ENCODE data around the gene D2HGDH.

The D2HGDH gene

DNA sequence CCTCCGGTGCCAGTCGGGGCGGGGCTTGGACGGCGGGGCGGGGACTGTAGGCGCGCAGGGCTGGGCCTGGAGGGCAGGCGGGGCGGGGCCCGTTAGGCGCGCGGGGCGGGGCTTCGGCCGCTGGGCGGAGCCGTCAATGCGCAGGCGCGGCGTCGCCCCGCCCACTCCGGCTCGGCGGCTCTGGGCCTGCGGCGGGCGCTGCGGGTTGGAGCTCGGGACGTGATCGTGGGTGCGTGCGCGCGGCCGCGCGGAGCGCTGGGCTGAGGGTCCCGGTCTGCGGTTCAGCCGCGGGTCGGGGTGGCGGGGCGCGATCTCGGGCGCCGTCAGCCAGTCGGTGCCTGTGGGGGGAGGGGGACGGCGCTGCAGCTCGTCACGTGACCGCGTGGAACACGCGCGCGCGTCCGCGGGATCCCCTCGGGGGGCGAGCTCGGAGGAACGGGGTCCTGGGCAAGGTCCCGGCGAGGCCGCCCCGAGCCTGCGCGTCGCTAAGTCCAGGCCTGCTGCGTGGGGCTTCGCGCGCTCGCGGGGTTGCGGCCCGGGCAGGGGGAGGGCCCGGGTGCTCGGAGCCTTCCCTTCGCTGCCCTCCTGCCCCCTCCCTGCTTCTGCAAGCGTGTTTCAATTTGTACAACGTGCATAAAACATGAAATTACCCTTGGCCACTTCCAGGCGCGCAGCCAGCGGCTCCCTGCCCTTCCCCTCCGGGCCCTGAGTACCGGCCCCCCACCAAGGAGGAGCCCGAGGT is at the start of gene D2HGDH:
Gene D2HGDH, plus strand, starts transcription at position 164 of the 742 bp plus-strand sequence. CDS start 595 bp downstream, outside the sequence.
- peak; percentile 90 for DNase-seq (ENCODE audit: low spot score)

DNA sequence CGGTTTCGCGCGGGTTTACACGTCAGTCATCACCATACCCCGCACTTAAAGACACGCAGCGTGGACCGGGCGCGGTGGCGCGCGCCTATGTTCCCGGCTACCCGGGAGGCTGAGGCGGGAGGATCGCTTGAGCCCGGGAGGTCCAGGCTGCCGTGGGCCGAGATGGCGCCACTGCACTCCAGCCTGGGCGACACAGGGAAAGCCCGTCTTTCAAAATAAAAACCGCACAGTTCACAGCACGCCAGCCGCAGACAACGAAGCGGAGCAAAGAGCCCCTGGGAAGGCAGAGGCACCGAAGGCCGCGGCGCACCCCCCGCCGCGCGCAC is 48.1 kb upstream of the D2HGDH start:
- no peak for DNase-seq (ENCODE audit: low spot score)

- peak; percentile 98 for DNase-seq (ENCODE audit: low spot score)
Observed at GRCh38 chr2:241686650-241687425, 47.6 kb upstream of the D2HGDH start, which contains the start of gene DTYMK. Gene DTYMK (minus strand): TSS chr2:241686815. CDS start chr2:241686783, 32 bp downstream.

- DNase-seq (ENCODE audit: low spot score), result no peak
Observed at GRCh38 chr2:241689306-241689705, 45.1 kb upstream of the D2HGDH start.

DNA sequence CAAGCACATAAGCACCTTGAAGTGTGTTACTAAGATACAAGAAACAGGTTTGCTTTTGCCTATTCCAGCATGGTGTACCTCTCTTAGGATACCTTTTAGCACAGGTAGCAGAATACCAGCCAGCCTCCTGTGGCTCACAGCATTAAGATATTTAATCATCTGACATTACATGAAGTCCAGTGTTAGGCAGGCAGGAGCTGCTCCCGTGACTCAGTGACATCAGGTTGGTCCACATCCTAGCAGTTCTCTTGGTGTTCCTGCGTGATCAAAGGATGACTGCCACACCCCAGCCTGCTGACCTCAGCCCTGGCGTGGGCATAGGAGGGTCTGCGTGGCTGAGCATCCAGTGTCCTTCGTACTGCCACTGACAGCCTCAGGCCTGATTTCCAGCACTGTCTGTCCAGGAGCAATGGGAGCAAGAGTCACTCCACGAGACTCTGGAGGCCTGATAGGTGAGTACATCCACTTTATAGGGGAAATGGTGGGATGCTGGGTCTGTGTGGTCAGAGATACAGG is 44.2 kb upstream of the D2HGDH start:
- DNase-seq (ENCODE audit: low spot score), result no peak

DNA sequence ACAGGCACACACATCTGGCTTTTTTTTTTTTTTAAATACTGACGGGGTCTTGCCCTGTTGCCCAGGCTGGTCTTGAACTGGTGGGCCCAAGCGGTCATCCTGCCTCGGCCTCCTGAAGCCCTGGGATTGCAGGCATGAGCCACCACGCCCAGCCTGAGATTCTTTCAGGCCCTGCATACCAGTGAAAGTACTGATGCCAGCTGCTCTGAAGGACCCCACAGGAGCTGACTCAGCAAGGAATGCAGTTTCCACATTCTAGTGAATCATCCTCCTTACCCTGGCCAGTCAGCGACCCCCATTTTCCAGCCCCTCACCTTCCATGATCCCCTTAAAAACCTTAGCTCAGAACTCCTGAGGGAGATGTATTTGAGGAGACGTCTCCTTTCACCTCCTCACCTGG is 42.0 kb upstream of the D2HGDH start:
- DNase-seq (ENCODE audit: low spot score), result no peak

- DNase-seq (ENCODE audit: low spot score), result no peak
Observed at GRCh38 chr2:241695651-241696050, 38.8 kb upstream of the D2HGDH start.

- DNase-seq (ENCODE audit: low spot score), result no peak
Observed at GRCh38 chr2:241701149-241701398, 33.4 kb upstream of the D2HGDH start.

GRCh38 chr2:241701399-241702154 is 32.9 kb upstream of the D2HGDH start, which contains the start of gene ING5:
Gene ING5 (plus strand): TSS chr2:241702039. CDS start chr2:241702066, 27 bp downstream.
- DNase-seq (ENCODE audit: low spot score), result peak; percentile 94

DNA sequence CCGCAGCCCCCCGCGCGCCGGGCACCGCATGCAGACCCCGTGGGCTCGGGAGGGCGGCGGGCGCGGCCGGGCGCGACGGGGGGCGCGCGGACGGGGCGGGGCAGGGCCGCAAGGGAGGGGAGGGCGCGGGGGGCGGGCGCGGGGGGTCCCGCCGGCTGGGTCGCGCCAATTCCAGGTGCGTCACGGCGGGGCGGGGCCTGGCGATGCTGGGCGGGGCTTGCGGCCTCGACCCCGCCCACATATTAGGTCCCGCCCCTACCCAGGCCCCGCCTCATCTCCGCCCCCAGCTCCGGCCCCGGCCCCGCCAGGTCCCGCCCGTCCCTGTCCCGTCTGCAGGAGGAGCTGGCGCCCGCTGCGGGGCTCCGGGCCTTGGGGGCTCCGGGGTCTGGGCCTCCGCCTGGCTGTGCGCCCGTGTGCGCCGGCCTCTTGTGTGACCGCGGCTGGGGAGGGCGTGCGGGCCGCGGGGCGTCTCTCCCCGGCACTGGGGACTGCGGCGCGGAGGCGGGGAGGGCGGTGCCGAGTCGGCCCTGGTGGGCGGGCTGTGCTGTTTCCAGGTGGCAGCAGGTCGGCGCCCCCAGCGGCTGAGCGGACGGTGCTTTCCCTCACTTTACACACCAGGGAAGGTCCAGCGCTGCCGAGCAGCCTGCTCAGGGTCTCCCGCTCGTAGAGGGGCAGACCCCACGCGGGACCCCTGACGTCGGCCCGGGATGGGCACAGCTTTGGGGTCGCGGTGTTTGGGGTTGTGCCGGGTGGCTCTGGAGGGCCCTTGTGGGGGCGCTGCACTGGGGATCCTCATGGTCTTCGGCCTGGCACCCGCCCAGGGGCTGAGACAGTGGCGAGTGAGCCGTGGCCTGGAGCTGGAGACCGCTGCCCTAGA is 32.0 kb upstream of the D2HGDH start:
- peak; percentile 88 for DNase-seq (ENCODE audit: low spot score)

GRCh38 chr2:241703032-241703604 is 31.3 kb upstream of the D2HGDH start:
- no peak for DNase-seq (ENCODE audit: low spot score)

GRCh38 chr2:241706537-241706936 is 27.9 kb upstream of the D2HGDH start:
- DNase-seq (ENCODE audit: low spot score), result no peak

DNA sequence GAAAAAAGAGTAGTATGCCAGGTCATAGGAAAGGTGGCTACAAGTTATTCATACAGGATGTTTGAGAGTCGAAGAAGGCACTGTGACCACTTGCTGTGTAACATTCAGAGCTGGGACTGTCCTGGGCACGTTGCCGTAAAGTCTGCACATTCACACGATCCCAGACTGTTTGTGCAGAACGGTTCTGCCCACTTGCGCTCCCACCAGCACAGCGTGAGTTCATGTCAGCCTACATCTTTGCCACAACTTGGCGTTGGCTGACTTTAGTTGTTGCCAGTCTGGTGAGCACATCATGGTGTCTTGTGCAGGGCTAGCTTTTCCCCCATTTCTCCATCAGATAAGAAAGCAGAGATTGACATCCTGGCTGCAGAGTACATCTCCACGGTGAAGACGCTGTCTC is 25.6 kb upstream of the D2HGDH start:
- no peak for DNase-seq (ENCODE audit: low spot score)

DNA sequence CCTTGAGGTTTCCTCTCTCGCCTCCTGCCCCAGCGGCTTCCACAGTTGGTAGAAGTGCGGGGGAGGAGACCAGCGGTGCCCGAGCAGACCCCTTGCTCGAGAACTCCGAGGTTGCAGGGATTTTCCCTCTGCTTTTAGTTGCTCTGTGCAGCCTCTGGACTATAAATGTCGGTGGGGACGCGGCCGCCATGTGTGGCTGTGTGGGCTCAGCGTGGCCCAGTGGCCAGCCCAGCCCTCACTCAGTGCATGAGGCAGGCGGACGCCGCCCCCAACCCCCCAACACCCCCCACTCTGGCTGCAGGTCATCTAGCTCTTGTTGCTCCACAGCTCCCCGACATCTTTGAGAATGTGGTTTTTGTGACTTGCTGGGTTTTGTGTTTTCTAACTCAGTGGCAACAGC is 15.3 kb upstream of the D2HGDH start:
- no peak for DNase-seq (ENCODE audit: low spot score)

- no peak for DNase-seq (ENCODE audit: low spot score)
Observed at GRCh38 chr2:241720099-241720498, 14.3 kb upstream of the D2HGDH start.

GRCh38 chr2:241720560-241720959 is 13.9 kb upstream of the D2HGDH start:
- no peak for DNase-seq (ENCODE audit: low spot score)

GRCh38 chr2:241721852-241722251 is 12.6 kb upstream of the D2HGDH start:
- no peak for DNase-seq (ENCODE audit: low spot score)

DNA sequence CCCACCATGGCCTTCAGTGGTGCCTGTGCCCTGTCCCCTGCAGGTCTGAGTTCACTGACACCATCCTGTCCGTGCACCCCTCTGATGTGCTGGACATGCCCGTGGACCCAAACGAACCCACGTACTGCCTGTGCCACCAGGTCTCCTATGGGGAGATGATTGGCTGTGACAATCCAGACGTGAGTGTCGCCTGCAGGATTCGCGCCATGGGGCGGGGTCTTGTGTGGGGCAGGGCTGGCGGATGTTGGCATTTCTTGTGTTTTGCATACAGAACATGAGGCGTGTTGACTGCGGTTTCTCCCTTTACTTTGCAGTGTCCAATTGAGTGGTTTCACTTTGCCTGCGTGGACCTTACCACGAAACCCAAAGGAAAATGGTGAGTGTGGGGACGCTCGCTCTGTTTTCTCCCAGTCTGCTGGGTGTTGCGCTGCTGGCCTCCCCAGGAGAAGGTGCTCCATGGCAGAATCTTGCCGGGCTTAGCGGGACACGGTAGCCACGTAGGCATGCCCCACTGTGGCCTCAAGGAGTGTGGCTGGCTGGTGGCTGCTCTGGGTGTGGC is 11.5 kb upstream of the D2HGDH start:
- no peak for DNase-seq (ENCODE audit: low spot score)

DNA sequence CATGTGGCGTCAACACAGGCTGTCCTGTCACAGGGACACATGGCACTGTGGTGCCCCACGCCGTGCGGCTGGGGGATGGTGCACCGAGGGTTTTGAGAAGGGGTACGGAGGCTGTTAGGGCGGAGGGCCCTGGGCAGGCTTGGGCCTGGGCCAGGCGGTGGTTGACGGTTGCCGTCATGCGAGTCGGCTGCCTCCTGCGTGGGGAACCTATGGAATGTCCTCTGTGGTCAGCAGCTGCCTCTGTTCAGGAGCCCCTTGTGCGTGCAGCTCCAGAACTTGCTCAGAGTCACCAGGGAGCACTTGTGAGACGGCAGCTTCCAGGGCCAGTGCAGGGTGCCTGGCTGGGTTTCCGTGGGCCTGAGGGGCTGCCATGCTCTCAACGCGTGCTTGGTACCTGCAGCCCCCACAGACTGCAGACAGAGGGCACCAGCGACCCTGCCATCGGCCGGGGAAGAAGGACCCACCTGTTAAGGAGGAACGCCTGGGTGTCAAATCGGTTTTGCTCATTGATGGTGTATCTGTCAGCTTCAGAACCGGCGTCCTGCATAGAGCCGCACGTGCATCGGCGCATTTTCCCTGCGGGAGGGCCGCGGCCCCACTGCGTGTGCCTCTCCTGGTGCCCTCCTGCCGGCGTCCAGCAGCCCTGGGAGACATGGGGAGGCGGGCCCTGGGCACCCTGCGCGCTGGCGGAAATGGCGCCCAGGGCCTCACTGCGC is 10.0 kb upstream of the D2HGDH start:
- DNase-seq (ENCODE audit: low spot score), result no peak
